Fibroblast of lung (primary cell): ENCODE data around the gene LOXL3. TPM values are rescaled to one million over a fixed set of nuclear protein-coding genes. Genes with fewer than 3 reads are reported as not detected.

Source experiments
- DNase-seq, 2 donors: peaks; one replicate each; pipeline versions ENCODE4 v3.0.0 to v3.0.0-alpha.2; 2010; ENCODE audit warnings: low read depth in 2 of 2
- H2AFZ ChIP-seq: 2 replicates; pipeline ENCODE4 v1.5.1; 2012; ENCODE audit warnings: low read length, control low read depth, inconsistent platforms
- H3K27ac ChIP-seq: 2 replicates; pipeline ENCODE4 v1.5.1; 2011; ENCODE audit warnings: low read length, control low read depth; ENCODE audit not compliant: insufficient read depth
- H3K27me3 ChIP-seq: 2 replicates; pipeline ENCODE4 v1.5.1; 2011; ENCODE audit warnings: mild to moderate bottlenecking, low read length; ENCODE audit not compliant: control insufficient read depth, insufficient read depth
- H3K36me3 ChIP-seq: 2 replicates; pipeline ENCODE4 v1.5.1; 2011; ENCODE audit warnings: low read length; ENCODE audit not compliant: control insufficient read depth, insufficient read depth
- H3K4me1 ChIP-seq: 2 replicates; pipeline ENCODE4 v1.5.1; 2011; ENCODE audit warnings: low read length; ENCODE audit not compliant: control insufficient read depth, insufficient read depth; ENCODE audit errors: extremely low read depth
- H3K4me2 ChIP-seq: 2 replicates; pipeline ENCODE4 v1.5.1; 2011; ENCODE audit warnings: low read length, control low read depth; ENCODE audit not compliant: insufficient read depth; ENCODE audit errors: extremely low read depth
- H3K4me3 ChIP-seq, 4 experiments: fragments of 200-600 bp in 1 of 4; sonication (generic) in 1 of 4; replicated peaks in 1 of 4; 2 replicates each; pipeline ENCODE4 v1.5.1; 2011 to 2016; ENCODE audit warnings: low read length in 4 of 4, low read depth in 3 of 4, mild to moderate bottlenecking in 3 of 4, control low read depth in 2 of 4, inconsistent platforms in 1 of 4, mixed read lengths in 1 of 4; ENCODE audit not compliant: insufficient read depth in 1 of 4; ENCODE audit errors: control extremely low read depth in 1 of 4
- H3K79me2 ChIP-seq: 2 replicates; pipeline ENCODE4 v1.5.1; 2012; ENCODE audit warnings: mild to moderate bottlenecking, low read length, inconsistent platforms; ENCODE audit not compliant: control insufficient read depth, insufficient read depth
- H3K9ac ChIP-seq: 2 replicates; pipeline ENCODE4 v1.5.1; 2011; ENCODE audit warnings: mild to moderate bottlenecking, low read length, control low read depth; ENCODE audit not compliant: insufficient read depth
- H3K9me3 ChIP-seq: 2 replicates; pipeline ENCODE4 v1.5.1; 2012; ENCODE audit warnings: low read depth, low read length; ENCODE audit not compliant: control insufficient read depth, insufficient read depth
- H4K20me1 ChIP-seq: 2 replicates; pipeline ENCODE4 v1.5.1; 2011; ENCODE audit warnings: low read length; ENCODE audit not compliant: control insufficient read depth, insufficient read depth; ENCODE audit errors: extremely low read depth
- EZH2 ChIP-seq: IDR thresholded peaks from 2 replicates; pipeline ENCODE4 v1.5.1; 2012; ENCODE audit warnings: low read length, control low read depth, mild to moderate bottlenecking; ENCODE audit errors: missing control alignments
- polyA plus RNA-seq, 2 donors: library from polyadenylated mRNA; depleted of rRNA in 1 of 2; stranded (reverse) in 1 of 2; unstranded in 1 of 2; fragments of >200 nt; gene quantifications; 2 replicates each; pipeline ENCODE4 v1.2.1, GENCODE V29; 2011 to 2012; ENCODE audit warnings: missing spikeins in 1 of 2
- total RNA-seq: library from RNA; depleted of rRNA; stranded (reverse); fragments of >200 nt; gene quantifications from 2 replicates; pipeline ENCODE4 v1.2.1, GENCODE V29; 2014
- TF ChIP-seq, protein P1 (sequence below), 2 donors: IDR thresholded peaks in 1 of 2; conservative IDR thresholded peaks in 1 of 2; 1 replicate in 1 of 2; 2 replicates in 1 of 2; pipeline ENCODE4 v1.5.1; 2011 to 2012; ENCODE audit warnings: low read length in 2 of 2, control low read depth in 1 of 2, inconsistent platforms in 1 of 2, low read depth in 1 of 2, mild to moderate bottlenecking in 1 of 2

The LOXL3 gene
- total and polyA plus RNA-seq, 2 donors (not counting 1 experiment from before 2014, with no cell fraction given) = 20.6 to 26.4 TPM

DNA sequence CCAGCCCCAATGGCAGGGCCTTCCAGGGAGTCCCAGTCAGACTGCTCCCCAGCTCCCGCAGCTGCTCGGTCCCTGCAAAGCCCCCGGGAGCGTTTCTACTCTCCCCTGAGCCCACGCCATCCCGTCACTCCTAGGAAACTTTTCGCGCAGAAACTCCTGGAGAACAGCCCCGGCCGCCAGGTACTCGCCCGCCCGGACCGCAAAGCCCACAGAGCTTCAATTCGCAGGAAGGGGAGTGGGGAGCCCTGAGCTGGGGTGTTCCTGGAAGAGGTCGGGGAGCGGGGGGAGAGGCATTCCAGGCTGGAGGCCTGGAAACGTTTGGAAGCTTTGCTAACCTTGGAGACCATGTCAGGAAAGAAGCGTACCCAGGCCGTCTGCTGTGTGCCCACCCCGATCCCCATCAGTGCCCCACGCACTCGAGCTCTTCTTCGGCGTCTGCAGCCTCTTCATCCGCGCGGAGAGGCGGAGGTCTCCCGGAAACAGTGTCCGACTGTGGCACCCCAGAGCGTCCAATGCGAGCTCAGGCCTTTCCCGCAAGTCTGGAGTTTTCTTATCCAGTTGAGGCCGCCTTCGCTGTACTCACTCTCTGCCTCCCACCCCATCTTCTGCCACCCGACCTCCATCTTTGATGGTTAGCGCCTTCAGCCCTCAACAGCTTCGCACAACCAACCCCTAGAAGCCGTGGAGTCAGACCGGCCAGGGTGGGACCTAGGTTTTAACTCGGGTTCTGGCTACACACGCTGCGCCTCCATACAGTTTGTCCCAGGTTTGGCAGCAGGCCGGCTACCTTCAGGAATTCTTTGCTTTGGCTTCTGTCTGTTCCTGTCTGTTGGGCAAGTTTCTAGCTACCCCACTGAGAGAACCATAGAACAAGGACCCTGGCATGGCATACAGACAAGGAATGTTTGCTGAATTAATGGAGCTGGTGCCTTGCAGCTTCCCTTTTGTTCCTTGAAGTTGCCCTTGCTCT is 50.0 kb downstream of the LOXL3 start:
- TF ChIP-seq, protein P1, sequence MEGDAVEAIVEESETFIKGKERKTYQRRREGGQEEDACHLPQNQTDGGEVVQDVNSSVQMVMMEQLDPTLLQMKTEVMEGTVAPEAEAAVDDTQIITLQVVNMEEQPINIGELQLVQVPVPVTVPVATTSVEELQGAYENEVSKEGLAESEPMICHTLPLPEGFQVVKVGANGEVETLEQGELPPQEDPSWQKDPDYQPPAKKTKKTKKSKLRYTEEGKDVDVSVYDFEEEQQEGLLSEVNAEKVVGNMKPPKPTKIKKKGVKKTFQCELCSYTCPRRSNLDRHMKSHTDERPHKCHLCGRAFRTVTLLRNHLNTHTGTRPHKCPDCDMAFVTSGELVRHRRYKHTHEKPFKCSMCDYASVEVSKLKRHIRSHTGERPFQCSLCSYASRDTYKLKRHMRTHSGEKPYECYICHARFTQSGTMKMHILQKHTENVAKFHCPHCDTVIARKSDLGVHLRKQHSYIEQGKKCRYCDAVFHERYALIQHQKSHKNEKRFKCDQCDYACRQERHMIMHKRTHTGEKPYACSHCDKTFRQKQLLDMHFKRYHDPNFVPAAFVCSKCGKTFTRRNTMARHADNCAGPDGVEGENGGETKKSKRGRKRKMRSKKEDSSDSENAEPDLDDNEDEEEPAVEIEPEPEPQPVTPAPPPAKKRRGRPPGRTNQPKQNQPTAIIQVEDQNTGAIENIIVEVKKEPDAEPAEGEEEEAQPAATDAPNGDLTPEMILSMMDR (conservative IDR thresholded peaks at IDR 0.05 in 1 of 2, IDR thresholded peaks at IDR 0.05 in 1 of 2; ENCODE audit: low read depth in 1 of 2, low read length in 2 of 2) = no peak
- no peak for TF ChIP-seq EZH2
- Histone ChIP-seq H3K36me3 (peaks cover 4% of the 10 kb centered on the region), H2AFZ (peak overlapping the region; percentile 28), H3K79me2 (peaks cover 15% of the 10 kb centered on the region), H3K9ac (peak overlapping the region; percentile 48), H3K4me3 (peak overlapping the region; percentile 9 to 69 (median 48)), H3K4me2 (peak overlapping the region; percentile 90), H3K4me1 (peaks cover 13% of the 10 kb centered on the region), H3K27ac (peak overlapping the region; percentile 75), H3K9me3 (no peaks in the 10 kb centered on the region), H3K27me3 (no peaks in the 10 kb centered on the region), H4K20me1 (no peaks in the 10 kb centered on the region)
- DNase-seq = no peak

DNA sequence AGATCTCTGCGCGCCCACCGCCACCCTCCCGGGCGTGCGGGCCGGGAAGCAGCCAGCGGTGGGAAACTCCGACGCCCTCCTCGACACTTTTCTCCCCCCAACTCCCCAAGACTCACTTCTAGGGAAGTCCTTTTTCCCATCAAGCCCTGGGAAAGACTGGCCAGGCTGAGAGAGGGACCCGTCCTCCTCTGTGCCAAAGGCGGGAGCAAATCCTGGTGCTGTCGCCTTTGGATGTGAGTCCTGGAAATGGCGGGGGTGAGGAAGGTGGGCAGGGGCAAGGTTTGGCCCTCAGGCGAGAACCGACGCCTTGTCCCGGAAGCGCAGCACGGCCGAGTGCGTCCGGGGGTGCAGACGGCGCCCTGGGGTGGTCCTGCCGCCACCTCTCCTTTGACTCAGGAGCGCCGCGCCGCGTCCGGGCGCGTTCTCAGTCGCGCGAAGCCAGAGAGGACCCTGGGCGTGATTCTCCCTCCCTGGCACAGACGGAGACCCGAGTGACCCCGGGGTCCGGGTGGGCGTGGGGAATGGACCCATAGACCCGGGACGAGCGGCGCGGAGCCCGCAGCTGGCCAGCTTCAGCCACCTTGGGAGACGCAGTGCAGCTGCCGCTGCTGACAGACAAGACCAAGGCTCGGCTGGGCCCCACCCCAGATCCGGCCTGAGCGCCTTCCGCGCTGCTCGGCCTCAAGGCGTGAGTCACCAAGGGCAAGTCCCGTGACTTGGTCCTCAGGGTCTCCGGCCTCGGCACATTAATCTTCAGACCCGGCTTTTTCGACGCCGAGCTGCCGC is 50.8 kb downstream of the LOXL3 start:
- Histone ChIP-seq H3K9ac (peak overlapping the region; percentile 48), H3K36me3 (peaks cover 4% of the 10 kb centered on the region), H3K9me3 (no peaks in the 10 kb centered on the region), H3K27ac (peak overlapping the region; percentile 75), H3K79me2 (peaks cover 15% of the 10 kb centered on the region), H3K27me3 (no peaks in the 10 kb centered on the region), H3K4me3 (peak overlapping the region; percentile 9 to 69 (median 48)), H3K4me2 (peak overlapping the region; percentile 90), H2AFZ (peak overlapping the region; percentile 66), H3K4me1 (peaks cover 17% of the 10 kb centered on the region), H4K20me1 (no peaks in the 10 kb centered on the region)
- peak; percentile 81 to 90 for DNase-seq
- TF ChIP-seq EZH2 = no peak
- TF ChIP-seq, protein P1 (conservative IDR thresholded peaks at IDR 0.05 in 1 of 2, IDR thresholded peaks at IDR 0.05 in 1 of 2; ENCODE audit: low read depth in 1 of 2, low read length in 2 of 2) = peak; percentile 34 to 39
